ENCODE data around the gene WDR37.

DNA sequence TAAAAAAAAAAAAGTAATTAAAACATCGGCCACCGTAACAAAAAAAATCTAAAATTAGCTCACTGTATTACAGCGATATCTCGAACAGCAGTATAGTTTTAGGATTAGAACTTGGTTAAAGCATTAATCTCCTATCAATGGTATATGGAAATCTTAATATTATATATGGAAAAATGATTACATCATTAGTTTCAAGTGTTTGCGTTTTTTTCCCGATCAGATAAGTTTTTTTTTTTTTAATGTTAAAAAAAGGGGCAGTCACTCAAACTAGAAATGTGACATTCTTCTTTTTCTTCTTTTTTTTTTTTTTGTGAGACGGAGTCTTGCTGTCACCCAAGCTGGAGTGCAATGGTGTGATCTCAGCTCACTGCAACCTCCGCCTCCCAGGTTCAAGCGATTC lies 14.7 kb upstream of the WDR37 start:
- TF ChIP-seq RFX5 (IDR thresholded peaks at IDR 0.05): no peak
- TF ChIP-seq CEBPB (IDR thresholded peaks at IDR 0.05): no peak
- TF ChIP-seq, protein P1, sequence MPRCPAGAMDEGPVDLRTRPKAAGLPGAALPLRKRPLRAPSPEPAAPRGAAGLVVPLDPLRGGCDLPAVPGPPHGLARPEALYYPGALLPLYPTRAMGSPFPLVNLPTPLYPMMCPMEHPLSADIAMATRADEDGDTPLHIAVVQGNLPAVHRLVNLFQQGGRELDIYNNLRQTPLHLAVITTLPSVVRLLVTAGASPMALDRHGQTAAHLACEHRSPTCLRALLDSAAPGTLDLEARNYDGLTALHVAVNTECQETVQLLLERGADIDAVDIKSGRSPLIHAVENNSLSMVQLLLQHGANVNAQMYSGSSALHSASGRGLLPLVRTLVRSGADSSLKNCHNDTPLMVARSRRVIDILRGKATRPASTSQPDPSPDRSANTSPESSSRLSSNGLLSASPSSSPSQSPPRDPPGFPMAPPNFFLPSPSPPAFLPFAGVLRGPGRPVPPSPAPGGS (IDR thresholded peaks at IDR 0.05): no peak
- no peak for TF ChIP-seq JUNB (IDR thresholded peaks at IDR 0.05)
- TF ChIP-seq, protein P2, sequence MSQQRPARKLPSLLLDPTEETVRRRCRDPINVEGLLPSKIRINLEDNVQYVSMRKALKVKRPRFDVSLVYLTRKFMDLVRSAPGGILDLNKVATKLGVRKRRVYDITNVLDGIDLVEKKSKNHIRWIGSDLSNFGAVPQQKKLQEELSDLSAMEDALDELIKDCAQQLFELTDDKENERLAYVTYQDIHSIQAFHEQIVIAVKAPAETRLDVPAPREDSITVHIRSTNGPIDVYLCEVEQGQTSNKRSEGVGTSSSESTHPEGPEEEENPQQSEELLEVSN (IDR thresholded peaks at IDR 0.05; ENCODE audit: borderline replicate concordance, low read depth): no peak
- TF ChIP-seq CBX8 (IDR thresholded peaks at IDR 0.05): no peak
- no peak for TF ChIP-seq USF2 (IDR thresholded peaks at IDR 0.05)
